Activated CD8-positive, alpha-beta T cell treated with anti-CD3 and anti-CD28 coated beads, Interleukin-2, amount 10 ng/mL, durations not matched to agents 7 days and 5 days (primary cell): ENCODE data around the gene SSRP1. TPM values are rescaled to one million over a fixed set of nuclear protein-coding genes. Genes with fewer than 3 reads are reported as not detected.

Experiments used
- total RNA-seq, 2 experiments: library from RNA; stranded (reverse); gene quantifications; one replicate each; pipeline ENCODE4 v1.2.3, GENCODE V29; 2021

Gene SSRP1
- total RNA-seq, 2 experiments from 2014 or later, result 185 to 191 TPM

Other genes starting within 250 kb of the SSRP1 start
- not detected for gene LRRC55, start 153.9 kb downstream of the SSRP1 start, total RNA-seq
- gene APLNR, start 98.6 kb downstream of the SSRP1 start, total RNA-seq, result not detected
- gene TNKS1BP1, start 10.9 kb downstream of the SSRP1 start, total RNA-seq, result 10 to 100 TPM; 10.5 to 10.9 TPM
- gene P2RX3, start 2.5 kb upstream of the SSRP1 start, total RNA-seq, result not detected
- not detected for gene PRG3, start 45.3 kb upstream of the SSRP1 start, total RNA-seq
- gene PRG2, start 54.8 kb upstream of the SSRP1 start, total RNA-seq, result under 1 TPM in 1 of 2 experiments, not detected in 1; 0.26 TPM
- 100 to 1,000 TPM; 103 to 120 TPM for gene SLC43A3, start 91.2 kb upstream of the SSRP1 start, total RNA-seq
- gene RTN4RL2, start 124.6 kb upstream of the SSRP1 start, total RNA-seq, result under 1 TPM; 0.47 to 0.57 TPM
- gene SLC43A1, start 179.8 kb upstream of the SSRP1 start, total RNA-seq, result 10 to 100 TPM; 26.4 to 28.4 TPM
- gene TIMM10, start 194.9 kb upstream of the SSRP1 start, total RNA-seq, result 10 to 100 TPM; 65.4 to 65.8 TPM
- not detected for gene SMTNL1, start 201.7 kb upstream of the SSRP1 start, total RNA-seq
- gene UBE2L6, start 231.8 kb upstream of the SSRP1 start, total RNA-seq, result 100 to 1,000 TPM; 222 to 232 TPM